Loucy (cell line): Measurements from ENCODE around the gene PROB1.

Source experiments
- EZH2phosphoT487 ChIP-seq: fragments of 200-600 bp; IDR thresholded peaks from 2 replicates; pipeline ENCODE4 v1.6.1; 2018; ENCODE audit warnings: antibody characterized with exemption, mild to moderate bottlenecking, moderate library complexity, borderline replicate concordance
- TF ChIP-seq, protein P1 (sequence below): fragments of 200-600 bp; sonication (generic); conservative IDR thresholded peaks from 2 replicates; pipeline ENCODE4 v1.5.1; 2014; ENCODE audit warnings: mild to moderate bottlenecking, antibody characterized with exemption, low read length

DNA sequence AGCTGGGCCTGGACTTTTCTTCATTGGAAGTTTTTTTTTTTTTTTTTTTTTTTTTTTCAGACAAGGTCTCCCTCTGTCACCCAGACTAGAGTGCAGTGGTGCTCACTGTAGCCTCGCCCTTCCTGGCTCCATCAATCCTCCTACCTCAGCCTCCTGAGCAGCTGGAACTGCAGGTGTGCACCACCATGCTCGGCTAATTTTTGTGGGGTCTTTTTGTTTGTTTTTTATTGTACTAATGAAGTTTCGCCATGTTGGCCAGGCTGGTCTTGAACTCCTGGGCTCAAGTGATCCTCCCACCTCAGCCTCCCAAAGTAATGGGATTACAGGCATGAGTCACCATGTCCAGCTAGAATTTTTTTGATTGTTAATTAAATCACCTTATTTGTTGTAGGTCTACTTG lies 40.8 kb upstream of the PROB1 start:
- TF ChIP-seq, protein P1, sequence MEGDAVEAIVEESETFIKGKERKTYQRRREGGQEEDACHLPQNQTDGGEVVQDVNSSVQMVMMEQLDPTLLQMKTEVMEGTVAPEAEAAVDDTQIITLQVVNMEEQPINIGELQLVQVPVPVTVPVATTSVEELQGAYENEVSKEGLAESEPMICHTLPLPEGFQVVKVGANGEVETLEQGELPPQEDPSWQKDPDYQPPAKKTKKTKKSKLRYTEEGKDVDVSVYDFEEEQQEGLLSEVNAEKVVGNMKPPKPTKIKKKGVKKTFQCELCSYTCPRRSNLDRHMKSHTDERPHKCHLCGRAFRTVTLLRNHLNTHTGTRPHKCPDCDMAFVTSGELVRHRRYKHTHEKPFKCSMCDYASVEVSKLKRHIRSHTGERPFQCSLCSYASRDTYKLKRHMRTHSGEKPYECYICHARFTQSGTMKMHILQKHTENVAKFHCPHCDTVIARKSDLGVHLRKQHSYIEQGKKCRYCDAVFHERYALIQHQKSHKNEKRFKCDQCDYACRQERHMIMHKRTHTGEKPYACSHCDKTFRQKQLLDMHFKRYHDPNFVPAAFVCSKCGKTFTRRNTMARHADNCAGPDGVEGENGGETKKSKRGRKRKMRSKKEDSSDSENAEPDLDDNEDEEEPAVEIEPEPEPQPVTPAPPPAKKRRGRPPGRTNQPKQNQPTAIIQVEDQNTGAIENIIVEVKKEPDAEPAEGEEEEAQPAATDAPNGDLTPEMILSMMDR, result no peak
- no peak for TF ChIP-seq EZH2phosphoT487
